ENCODE results near the gene DEPDC5.
"Not testable (repeated sequence)": the region's sequence is repeated elsewhere in the genome, so short reads cannot be mapped to it uniquely, and the experiment has no call there.

DEPDC5 gene

DNA sequence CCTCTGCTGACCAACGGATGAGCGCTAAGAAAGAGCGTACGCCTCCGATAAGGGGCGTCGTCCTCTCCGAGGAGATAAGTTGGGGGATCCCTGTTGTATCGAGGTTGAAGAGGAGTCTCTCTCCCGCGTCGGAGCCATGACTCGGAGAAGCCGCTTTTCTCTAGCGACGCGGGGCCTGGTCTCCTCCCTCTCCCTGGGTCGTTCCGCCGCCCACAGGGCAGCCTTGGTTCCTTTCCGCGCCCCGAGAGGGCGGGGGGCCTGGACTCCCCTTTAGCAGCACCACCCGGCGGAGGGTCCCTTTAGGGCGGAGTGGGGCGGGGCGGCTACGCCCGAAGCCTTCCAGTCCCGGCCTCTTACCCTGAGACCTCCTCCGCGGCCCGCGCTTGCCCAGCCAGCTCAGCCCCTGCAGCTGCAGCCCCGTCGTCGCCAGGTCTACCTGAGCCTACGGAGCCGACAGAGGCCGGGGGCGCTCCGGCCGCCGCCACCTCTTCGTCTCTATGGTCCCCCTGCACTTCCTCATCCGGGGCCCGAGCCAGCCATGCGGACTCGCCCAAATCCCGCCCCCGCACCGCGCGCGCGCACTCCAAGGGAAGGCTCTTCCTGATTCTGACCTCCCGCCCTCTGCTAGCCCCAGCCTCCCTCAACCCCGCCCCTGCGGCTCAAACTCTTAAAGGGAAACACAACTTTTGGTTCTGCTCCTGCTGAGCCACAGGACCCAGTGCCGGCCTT is 4.0 kb upstream of the DEPDC5 start, which contains the start of gene PRR14L:
PRR14L (minus strand) TSS at position 497 of the 729 bp plus-strand sequence. CDS start 11,272 bp downstream, outside the sequence.
- peak; percentile 98 for DNase-seq (ENCODE audit: low read depth, low spot score)

DNA sequence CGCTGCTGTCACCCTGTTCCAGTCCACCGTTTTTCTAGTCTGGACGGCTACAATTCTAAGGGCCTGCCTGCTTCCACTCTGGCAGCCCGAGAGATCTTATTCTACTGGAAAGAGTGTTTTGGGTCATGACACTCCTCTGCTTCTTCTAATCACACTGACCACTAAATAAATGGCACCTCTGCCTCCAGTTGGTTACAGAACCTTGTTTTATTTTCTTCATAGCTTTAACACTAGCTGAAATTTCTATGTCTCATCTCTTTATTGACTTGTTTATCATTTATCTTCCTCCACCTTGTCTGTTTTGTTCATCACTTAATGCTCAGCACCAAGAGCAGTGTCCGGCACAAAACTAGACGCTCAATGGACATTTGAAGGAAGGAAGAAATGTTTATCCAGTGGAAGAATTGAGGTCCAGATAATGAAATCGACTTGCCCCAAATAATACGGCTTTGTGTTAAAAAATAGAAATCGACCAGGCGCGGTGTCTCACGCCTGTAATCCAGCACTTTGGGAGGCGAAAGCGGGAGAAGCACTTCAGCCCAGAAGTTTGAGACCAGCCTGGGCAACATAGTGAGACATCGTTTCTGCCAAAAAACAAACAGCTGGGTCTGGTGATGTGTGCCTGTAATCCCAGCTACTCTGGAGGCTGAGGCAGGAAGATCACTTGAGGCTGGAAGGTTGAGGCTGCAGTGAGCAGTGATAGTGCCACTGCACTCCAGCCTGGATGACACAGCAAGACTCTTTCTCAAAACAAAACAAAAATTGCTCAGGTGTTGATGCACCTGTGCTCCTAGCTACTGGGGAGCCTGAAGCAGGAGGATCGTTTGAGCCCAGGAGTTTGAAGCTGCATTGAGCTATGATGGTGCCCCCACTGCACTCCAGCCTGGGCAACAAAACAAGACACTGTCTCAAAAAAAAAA is 3.2 kb upstream of the DEPDC5 start:
- DNase-seq (ENCODE audit: low read depth, low spot score) = no peak

DNA sequence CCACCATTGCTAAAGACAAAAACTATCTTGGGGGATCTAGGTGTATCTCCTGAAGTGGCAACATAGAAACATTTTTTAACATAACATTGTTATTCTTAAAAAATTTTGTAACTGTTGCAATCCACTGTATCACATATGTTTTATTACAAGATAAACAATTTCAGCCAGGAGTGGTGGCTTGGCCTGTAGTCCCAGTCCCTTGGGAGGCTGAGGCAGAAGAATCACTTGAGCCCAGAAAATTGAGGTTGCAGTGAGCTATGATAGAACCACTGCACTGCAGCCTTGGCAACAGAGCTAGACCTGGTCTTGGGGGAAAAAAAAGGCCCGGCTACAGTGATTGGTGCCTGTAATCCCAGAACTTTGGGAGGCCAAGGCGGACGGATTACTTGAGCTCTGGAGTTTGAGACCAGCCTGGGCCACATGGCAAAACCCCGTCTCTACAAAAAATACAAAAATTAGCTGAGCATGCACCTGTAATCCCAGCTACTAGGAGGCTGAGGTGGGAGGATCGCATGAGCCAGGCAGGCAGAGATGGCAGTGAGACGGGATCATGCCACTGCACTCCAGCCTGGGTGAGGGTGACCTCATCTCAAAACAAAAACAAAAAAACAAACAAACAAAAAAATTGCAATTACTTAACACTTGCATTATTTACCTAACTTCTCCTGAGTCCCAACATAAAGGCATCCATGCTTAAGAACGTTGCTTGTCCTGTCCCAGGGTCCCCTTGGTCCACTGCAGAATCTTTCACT is 1.5 kb upstream of the DEPDC5 start:
- DNase-seq (ENCODE audit: low read depth, low spot score) = no peak

DNA sequence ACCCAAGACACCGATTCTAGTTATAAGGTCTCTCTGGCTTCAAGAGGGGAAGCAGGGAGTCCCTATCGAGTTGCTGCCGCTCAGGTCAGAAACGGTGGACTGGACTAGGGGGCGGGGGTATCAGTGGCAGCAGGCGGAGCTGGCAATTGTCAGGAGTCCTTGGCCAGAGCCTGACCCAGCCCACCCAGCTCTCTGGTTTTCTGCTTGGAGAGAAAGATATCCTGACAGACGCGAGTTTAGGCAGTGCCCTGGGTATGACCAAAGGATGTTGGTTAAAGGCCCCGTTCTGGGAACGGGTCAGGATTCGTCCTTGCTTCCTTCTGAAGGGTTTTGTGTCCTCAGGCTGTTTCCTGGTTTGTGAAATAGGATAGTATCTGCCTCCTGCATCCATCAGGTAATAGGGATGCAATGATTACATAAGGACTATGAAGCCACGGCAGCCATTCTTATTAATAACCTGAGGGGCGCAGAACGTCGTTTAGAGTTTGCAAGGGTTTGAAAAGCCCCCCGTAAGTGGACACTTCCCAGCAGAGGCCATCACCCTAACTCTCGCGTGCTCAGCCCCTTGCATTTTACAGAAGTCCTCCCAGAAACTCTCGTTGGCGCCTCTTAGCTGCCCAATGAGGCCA is 700 bp upstream of the DEPDC5 start:
- DNase-seq (ENCODE audit: low read depth, low spot score) = no peak

DNA sequence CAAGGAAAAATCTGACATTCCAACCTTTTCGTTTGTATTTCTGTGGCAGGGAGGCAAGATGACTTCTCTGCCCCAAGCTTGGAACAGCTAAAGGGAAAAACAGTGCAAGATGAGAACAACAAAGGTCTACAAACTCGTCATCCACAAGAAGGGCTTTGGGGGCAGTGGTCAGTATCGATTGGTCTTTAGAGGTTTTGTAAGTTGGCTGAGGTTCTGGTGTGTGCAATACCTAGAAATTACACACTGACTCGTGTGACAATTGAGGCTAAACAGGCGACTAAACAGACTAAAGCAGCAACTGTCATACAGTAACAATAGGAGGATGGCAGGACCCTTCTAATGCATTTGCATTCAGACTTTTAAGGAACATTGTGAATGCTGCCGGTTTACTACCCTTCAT is 994 bp downstream of the DEPDC5 start:
- DNase-seq (ENCODE audit: low read depth, low spot score) = no peak

DNA sequence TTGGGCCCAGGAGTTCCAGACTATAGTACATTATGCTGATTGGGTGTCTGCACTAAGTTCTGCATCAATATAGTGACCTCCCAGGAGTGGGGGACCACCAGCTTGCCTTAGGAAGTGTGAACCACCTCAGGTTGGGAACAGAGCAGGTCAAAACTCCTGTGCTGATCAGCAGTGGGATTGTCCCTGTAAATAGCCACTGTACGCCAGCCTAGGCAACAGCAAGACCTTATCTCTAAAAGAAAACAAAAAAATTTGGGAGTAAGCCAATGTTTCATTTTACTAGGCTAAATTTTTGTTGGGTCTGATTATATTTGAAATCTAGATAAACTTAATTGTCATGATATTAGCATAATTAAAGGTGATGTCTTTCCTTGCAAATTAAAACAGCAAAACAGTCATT is 3.4 kb downstream of the DEPDC5 start:
- DNase-seq (ENCODE audit: low read depth, low spot score) = no peak

DNA sequence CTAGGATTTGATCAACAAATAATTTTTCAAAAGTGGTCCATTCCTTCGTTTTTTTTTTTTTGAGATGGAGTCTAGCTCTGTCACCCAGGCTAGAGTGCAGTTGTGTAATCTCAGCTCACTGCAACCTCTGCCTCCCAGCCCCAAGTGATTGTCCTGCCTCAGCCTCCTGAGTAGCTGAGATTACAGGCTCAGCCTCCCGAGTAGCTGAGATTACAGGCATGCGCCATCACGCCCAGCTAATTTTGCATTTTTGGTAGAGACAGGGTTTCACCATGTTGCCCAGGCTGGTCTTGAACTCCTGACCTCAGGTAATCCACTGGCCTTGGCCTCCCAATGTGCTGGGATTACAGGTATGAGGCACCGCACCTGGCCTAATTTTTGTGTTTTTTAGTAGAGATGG is 5.0 kb downstream of the DEPDC5 start:
- DNase-seq (ENCODE audit: low read depth, low spot score) = not testable (repeated sequence)

DNA sequence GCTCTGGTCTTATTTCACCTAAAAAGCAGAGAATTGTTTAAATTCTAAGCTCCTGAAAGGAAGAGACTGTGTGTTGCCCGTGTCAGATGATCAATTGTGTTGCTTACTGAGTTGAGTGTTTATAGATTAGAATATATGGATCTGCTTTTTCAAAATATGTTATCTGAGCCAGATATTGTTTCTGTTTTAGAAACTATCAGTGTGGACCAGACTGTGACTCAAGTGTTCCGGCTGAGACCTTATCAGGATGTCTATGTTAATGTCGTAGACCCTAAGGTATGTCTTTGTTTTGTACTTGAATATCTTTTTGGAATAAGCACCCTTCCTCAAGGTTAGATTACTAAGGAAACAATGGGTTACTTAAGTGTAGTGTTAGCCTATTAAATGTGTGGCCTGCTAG is 11.0 kb downstream of the DEPDC5 start:
- DNase-seq (ENCODE audit: low read depth, low spot score) = no peak

DNA sequence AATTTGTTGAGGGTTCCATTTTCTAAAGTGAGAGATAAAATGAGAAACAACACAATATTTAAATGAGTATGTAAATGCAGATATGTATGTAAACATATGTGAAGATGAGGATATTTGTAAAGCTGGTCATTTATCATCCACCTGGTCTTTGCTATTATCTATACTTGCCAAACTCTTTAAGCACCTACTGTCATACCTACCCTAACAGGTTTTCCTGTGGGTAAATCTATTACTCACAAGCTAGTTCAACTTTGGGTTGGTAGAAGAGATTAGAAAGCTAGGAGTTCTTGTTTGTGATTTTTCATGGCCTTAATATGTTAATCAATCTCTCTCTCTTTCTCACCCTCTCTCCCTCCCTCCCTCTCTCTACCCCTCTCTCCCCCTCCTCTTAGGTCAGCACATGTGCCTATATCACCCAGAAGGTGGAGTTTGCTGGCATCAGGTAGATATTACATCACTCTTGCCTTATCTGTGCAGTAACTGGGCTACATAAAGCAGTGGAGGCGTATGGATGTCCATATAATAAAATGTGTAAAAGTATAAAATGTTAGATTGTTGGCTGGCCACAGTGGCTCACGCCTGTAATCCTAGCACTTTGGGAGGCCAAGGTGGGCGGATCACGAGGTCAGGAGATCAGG is 14.7 kb downstream of the DEPDC5 start:
- no peak for DNase-seq (ENCODE audit: low read depth, low spot score)

DNA sequence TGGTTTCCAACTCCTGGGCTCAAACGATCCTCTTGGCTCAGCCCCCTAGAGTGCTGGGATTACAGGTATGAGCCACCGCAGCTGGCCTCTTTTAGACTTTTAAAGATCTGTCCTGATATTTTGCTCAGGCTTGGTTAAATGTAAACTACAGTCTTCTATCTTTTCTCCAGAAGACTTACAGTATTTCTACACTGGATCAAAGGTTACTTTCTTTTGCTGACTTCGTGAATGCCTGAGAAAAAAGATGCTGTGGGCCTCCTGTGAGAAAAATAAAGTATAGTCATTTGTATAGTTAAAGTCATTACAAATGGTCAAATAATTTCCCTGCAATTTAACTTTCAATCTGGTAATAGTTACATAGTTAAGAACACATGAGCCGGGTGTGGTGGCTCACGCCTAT is 19.6 kb downstream of the DEPDC5 start:
- no peak for DNase-seq (ENCODE audit: low read depth, low spot score)

DNA sequence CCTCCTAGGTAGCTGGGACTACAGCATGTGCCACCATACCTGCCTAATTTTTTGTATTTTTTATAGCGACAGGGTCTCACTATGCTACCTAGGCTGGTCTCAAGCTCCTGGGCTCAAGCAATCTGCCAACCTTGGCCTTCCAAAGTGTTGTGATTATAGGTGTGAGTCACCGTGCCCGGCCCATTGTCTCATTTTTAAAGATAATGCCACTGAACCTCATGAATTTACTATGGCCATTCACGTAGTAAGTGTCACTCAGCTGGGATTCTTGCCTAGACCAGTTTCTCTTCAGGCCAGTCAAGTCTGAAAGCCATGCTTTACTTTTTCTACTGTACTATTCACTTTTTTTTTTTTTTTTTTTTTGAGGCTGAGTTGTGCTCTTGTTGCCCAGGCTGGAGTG is 22.4 kb downstream of the DEPDC5 start:
- DNase-seq (ENCODE audit: low read depth, low spot score) = no peak

DNA sequence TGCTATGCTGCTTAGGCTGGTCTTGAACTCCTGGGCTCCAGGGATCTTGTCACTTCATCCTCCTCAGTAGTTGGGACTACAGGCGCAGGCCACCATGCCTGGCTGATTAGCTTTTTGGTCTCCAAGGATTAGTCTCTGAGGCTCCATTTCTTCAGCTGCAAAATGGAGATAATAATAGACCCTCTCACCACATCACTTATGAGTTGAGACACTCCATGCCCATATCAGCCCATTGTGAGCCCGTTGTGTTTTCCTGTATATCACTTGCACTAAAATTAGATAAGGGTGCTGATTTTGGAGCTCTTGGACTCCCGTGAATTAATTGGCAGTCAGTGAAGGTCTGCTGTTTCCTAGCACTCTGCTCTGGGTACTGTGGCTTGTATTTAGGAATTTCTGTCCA is 36.0 kb downstream of the DEPDC5 start:
- DNase-seq (ENCODE audit: low read depth, low spot score) = no peak

DNA sequence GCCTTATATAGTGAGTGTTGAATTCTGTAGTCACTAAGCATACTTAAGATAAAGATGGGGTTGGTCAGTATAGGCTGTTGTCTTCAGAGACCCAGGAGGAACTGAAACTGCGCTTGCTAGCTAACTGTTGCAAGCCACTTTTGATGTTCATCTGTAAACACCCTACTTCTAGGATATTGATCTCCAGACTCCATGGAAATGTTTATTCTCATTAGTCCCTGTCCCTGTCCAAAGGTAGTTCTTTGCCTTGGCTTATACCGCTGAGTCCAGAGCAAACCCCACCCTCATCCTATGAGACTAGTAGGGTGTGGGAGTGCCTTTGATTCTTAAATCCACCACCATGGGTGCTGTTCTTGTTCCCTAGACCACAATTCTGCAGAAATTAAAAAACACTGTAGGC is 36.4 kb downstream of the DEPDC5 start:
- DNase-seq (ENCODE audit: low read depth, low spot score) = no peak

DNA sequence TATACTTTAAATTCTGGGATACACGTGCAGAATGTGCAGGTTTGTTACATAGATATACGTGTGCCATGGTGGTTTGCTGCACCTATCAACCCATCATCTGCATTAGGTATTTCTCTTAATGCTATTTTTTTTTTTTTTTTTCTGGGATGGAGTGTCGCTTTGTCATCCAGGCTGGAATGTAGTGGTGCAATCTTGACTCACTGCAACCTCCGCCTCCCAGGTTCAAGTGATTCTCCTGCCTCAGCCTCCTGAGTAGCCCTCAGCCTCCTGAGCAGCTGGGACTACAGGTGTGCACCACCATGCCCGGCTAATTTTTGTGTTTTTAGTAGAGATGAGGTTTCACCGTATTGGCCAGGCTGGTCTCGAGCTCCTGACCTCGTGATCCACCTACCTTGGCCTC is 45.5 kb downstream of the DEPDC5 start:
- DNase-seq (ENCODE audit: low read depth, low spot score) = not testable (repeated sequence)

DNA sequence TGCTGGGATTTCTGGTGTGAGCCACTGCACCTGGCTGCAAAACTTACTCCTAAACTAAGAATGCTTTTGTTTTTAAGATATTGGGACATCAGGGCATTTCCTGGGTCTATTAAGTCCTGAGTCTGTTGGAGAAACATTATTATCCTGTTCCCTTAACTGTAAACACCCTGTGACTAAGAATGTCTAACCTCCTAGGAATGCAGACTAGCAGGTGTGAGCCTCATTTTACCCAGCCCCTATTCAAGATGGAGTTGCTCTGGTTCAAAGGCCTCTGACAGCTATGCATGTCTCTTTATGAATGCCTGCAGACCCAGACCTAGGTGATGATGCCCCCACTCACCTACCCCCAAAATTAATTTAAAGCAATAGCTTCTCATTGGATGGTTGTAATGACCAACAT is 46.2 kb downstream of the DEPDC5 start:
- no peak for DNase-seq (ENCODE audit: low read depth, low spot score)

DNA sequence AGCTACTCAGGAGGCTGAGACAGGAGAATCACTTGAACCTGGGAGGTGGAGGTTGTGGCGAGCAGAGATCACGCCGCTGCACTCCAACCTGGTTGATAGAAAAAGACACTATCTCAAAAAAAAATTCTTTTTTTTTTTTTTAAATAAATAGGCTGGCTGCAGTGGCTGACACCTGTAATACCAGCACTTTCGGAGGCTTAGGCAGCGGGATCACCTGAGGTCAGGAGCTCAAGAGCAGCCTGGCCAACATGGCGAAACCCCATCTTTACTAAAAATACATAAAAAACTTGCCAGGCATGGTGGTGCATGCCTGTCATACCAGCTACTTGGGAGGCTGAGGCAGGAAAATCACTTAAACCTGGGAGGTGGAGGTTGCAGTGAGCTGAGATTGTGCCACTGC is 47.0 kb downstream of the DEPDC5 start:
- DNase-seq (ENCODE audit: low read depth, low spot score) = not testable (repeated sequence)

DNA sequence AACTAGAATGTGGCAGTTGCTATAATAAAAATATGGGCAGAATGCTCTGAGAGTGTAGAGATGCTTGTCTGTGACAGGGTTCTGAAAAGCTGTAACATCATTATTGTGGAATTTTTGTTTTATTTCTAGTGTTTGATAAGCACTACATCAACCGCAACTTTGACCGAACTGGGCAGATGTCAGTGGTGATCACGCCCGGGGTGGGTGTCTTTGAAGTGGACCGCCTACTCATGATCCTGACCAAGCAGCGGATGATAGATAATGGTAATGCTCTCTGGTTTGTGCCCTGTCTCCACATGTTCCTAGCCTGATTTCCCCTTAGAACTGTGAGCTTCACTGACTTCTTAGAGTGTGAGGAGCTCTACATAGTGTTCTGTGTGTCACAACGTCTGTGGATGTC is 48.8 kb downstream of the DEPDC5 start:
- no peak for DNase-seq (ENCODE audit: low read depth, low spot score)

DNA sequence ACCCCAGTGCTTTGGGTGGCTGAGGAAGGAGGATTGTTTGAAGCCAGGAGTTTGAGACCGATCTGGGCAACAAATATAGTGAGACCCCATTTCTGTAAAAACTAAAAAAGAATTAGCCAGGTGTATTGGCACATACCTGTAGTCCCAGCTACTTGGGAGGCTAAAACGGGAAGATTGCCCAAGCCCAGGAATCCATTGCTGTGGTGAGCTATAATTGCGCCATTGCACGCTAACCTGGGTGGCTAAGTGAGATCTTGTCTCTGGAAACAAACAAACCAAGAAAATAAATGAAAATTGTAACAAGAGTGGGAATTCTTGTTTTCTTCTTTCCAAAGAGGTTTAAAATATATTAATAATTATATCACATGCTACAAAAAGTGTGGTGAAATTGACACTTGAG is 52.9 kb downstream of the DEPDC5 start:
- no peak for DNase-seq (ENCODE audit: low read depth, low spot score)

DNA sequence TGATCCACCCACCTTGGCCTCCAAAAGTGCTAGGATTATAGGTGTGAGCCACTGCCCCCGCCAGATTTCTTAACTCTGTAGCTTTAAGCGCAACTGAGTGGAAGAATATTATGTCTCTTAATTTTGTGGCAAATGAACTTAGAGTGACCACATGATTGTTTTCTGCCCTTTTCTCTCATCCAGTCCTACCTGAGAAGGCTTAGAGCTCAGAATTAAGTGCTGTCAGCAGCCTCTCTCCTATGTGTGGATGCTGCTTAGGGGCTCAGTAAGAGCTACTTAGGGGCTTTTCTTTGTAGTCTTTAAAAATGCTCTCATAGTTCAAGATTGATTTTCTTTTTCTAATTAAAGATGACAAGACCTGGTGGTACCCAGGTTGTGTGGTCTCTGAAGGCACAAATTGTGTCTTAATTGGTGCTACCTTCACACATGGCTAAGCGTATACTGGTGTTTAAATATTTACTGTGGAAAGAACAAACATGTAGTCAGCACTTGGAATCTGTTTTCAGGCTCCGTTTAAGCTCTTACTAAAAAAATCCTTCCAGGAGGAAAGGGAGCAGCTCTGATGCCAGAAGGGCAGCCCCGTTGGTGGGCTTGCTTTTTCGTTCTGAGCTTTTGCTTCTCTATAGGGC is 59.3 kb downstream of the DEPDC5 start:
- DNase-seq (ENCODE audit: low read depth, low spot score) = no peak

DNA sequence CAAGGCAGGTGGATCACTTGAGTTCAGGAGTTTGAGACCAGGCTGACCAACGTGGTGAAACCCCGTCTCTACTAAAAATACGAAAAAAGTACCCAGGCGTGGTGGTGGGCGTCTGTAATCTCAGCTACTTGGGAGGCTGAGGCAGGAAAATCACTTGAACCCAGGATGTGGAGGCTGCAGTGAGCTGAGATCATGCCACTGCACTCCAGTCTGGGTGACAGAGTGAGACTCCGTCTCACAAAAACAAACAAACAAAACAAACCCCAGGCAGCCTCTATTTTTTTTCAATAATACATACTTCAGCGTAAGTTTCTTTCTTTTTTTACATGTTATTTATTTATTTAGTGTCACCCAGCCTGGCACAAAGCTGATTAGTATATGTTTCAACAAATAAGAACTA is 60.1 kb downstream of the DEPDC5 start:
- not testable (repeated sequence) for DNase-seq (ENCODE audit: low read depth, low spot score)

DNA sequence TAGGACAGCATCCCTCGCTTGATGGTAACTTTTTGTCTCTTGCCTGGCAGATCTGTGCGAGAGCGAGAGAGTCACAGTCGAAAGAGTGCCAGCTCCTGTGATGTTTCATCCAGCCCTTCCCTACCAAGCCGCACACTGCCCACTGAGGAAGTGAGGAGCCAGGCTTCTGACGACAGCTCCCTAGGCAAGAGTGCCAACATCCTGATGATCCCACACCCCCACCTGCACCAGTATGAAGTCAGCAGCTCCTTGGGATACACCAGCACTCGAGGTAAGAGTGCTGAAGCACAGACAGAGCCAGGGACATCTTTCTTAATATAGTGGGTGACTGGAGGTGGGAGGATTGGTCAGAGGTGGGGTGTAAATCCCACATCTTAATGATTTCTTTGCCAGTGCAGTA is 61.1 kb downstream of the DEPDC5 start:
- no peak for DNase-seq (ENCODE audit: low read depth, low spot score)

All from activated naive CD8-positive, alpha-beta T cell treated with anti-CD3 and anti-CD28 coated beads, Interleukin-2, amount 50 U/mL, for 16 hours (primary cell).